Endothelial cell (in vitro differentiated cells): ENCODE results near the gene DLEC1. TPM values are rescaled to one million over a fixed set of nuclear protein-coding genes. Genes with fewer than 3 reads are reported as not detected.

Experiments used
- DNase-seq: peaks from one replicate; pipeline ENCODE4 v3.0.0; 2021; ENCODE audit warnings: low spot score
- H3K27ac Mint-ChIP-seq: one replicate; pipeline ENCODE4 v1.8.0; 2021; ENCODE audit warnings: mixed read lengths, inconsistent platforms; ENCODE audit not compliant: unreplicated experiment
- H3K27me3 Mint-ChIP-seq: one replicate; pipeline ENCODE4 v1.8.0; 2021; ENCODE audit warnings: mild to moderate bottlenecking, moderate library complexity, mixed read lengths, inconsistent platforms; ENCODE audit not compliant: unreplicated experiment
- H3K36me3 Mint-ChIP-seq: one replicate; pipeline ENCODE4 v1.8.0; 2021; ENCODE audit warnings: mild to moderate bottlenecking, low read depth, mixed read lengths, inconsistent platforms; ENCODE audit not compliant: unreplicated experiment
- H3K4me1 Mint-ChIP-seq: one replicate; pipeline ENCODE4 v1.8.0; 2021; ENCODE audit warnings: mild to moderate bottlenecking, mixed read lengths, inconsistent platforms; ENCODE audit not compliant: unreplicated experiment
- H3K4me3 Mint-ChIP-seq: one replicate; pipeline ENCODE4 v1.8.0; 2021; ENCODE audit warnings: mild to moderate bottlenecking, mixed read lengths, inconsistent platforms; ENCODE audit not compliant: unreplicated experiment
- H3K9me3 Mint-ChIP-seq: one replicate; pipeline ENCODE4 v1.8.0; 2021; ENCODE audit warnings: mixed read lengths, inconsistent platforms; ENCODE audit not compliant: unreplicated experiment
- total RNA-seq: library from RNA; stranded (reverse); fragmentation: NEBNext Ultra II Directional; extraction: Animal tissue kit (Norgen Biotek cat#: 25700); gene quantifications from one replicate; pipeline ENCODE4 v1.2.1, GENCODE V29; 2021; ENCODE audit not compliant: unreplicated experiment
- TF ChIP-seq, protein P1 (sequence below): fragments of 200-600 bp; sonication (generic); IDR thresholded peaks from one replicate; pipeline ENCODE4 v1.5.0; 2021; ENCODE audit warnings: antibody characterized with exemption; ENCODE audit not compliant: unreplicated experiment

Gene DLEC1
- total RNA-seq, 1 donor from 2014 or later, result 0.62 TPM

DNA sequence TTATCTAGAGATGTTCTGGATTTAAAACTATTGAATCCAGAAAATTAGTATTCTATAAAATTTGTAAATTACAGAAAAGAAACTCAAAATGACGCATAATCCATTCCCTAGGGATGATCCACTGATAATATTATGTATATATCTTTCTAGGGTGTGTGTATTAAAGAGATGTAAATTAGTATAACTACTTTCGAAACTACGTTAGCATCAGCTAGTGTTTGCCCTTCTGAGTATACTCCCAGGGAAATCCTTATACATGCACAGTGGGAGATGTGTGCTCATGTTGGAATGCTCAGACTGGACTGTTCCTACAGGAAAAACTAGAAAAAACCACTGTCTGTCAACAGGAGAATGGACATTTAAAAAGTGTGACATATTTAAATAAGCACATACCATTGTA is 61.5 kb downstream of the DLEC1 start:
- no peak overlapping the region for H3K4me3 Mint-ChIP-seq
- peaks cover 3% of the 10 kb centered on the region for H3K9me3 Mint-ChIP-seq
- DNase-seq, result no peak
- no peaks in the 10 kb centered on the region for H3K36me3 Mint-ChIP-seq
- H3K4me1 Mint-ChIP-seq, result peaks cover 28% of the 10 kb centered on the region
- H3K27ac Mint-ChIP-seq, result no peak overlapping the region
- H3K27me3 Mint-ChIP-seq, result peaks cover 2% of the 10 kb centered on the region
- TF ChIP-seq, protein P1, sequence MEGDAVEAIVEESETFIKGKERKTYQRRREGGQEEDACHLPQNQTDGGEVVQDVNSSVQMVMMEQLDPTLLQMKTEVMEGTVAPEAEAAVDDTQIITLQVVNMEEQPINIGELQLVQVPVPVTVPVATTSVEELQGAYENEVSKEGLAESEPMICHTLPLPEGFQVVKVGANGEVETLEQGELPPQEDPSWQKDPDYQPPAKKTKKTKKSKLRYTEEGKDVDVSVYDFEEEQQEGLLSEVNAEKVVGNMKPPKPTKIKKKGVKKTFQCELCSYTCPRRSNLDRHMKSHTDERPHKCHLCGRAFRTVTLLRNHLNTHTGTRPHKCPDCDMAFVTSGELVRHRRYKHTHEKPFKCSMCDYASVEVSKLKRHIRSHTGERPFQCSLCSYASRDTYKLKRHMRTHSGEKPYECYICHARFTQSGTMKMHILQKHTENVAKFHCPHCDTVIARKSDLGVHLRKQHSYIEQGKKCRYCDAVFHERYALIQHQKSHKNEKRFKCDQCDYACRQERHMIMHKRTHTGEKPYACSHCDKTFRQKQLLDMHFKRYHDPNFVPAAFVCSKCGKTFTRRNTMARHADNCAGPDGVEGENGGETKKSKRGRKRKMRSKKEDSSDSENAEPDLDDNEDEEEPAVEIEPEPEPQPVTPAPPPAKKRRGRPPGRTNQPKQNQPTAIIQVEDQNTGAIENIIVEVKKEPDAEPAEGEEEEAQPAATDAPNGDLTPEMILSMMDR, result no peak

DNA sequence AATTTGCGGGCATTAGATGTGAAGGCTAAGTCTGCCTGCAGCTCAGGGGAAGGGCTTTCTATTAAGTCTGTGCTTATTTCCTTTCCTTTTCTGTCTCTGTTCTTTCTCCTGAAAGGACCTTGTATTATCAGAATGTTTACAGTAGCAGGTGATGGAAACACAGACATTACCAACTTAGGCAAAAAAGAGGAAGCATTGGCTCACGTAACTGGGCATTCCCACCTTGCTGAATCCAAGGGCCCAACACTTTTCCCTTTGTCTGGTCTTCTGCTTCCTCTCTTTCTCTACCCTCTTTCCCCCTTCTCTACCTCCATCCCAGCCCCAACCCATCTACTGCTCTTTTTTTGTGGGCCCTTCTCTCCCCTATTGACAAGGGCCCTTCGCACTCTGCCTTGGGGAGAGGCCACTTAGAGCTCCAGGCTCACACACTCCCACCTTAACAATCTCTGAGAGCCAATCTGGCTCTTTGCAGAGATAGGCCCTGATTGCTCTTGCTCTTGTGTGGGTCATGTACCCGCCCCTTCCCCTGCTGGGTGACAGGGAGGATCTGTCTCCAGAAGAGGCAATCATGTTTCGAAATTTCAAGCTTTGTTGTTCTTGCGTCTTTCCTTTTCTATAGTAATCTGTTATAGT is 62.9 kb downstream of the DLEC1 start:
- Mint-ChIP-seq H3K27me3 (peaks cover 2% of the 10 kb centered on the region), H3K4me3 (no peak overlapping the region), H3K36me3 (no peaks in the 10 kb centered on the region), H3K9me3 (peaks cover 6% of the 10 kb centered on the region), H3K4me1 (peaks cover 28% of the 10 kb centered on the region), H3K27ac (no peak overlapping the region)
- TF ChIP-seq, protein P1, result no peak
- DNase-seq, result no peak

- H3K27me3 Mint-ChIP-seq, result peaks cover 2% of the 10 kb centered on the region
- no peak overlapping the region for H3K4me3 Mint-ChIP-seq
- TF ChIP-seq, protein P1, result no peak
- H3K27ac Mint-ChIP-seq, result no peak overlapping the region
- peaks cover 28% of the 10 kb centered on the region for H3K4me1 Mint-ChIP-seq
- DNase-seq, result no peak
- no peaks in the 10 kb centered on the region for H3K36me3 Mint-ChIP-seq
- H3K9me3 Mint-ChIP-seq, result peaks cover 6% of the 10 kb centered on the region
These were observed 63.4 kb downstream of the DLEC1 start for GRCh38 chr3:38102444-38102814.

- Mint-ChIP-seq H3K36me3 (no peaks in the 10 kb centered on the region), H3K9me3 (peaks cover 6% of the 10 kb centered on the region), H3K27me3 (peaks cover 2% of the 10 kb centered on the region), H3K4me1 (peaks cover 7% of the 10 kb centered on the region), H3K27ac (no peak overlapping the region), H3K4me3 (no peak overlapping the region)
- no peak for DNase-seq
- TF ChIP-seq, protein P1, result no peak
These were observed 66.5 kb downstream of the DLEC1 start for GRCh38 chr3:38105525-38105924.

- TF ChIP-seq, protein P1, result no peak
- no peak overlapping the region for H3K27ac Mint-ChIP-seq
- no peak for DNase-seq
- H3K4me3 Mint-ChIP-seq, result no peak overlapping the region
- H3K4me1 Mint-ChIP-seq, result no peaks in the 10 kb centered on the region
- H3K36me3 Mint-ChIP-seq, result no peaks in the 10 kb centered on the region
- H3K27me3 Mint-ChIP-seq, result peaks cover 2% of the 10 kb centered on the region
- H3K9me3 Mint-ChIP-seq, result peaks cover 6% of the 10 kb centered on the region
These were observed 69.1 kb downstream of the DLEC1 start for GRCh38 chr3:38107911-38108648.
